DOHH2 (cell line): ENCODE results near the gene INTS7.

ENCODE experiments used
- H3F3A ChIP-seq: fragments of 200-600 bp; sonication (generic), shearing (Covaris generic); 2 replicates; pipeline ENCODE4 v1.6.0; 2016; ENCODE audit warnings: antibody characterized with exemption, mild to moderate bottlenecking; ENCODE audit not compliant: control insufficient read depth, insufficient read depth
- H3K27ac ChIP-seq: fragments of 200-600 bp; sonication (generic); 2 replicates; pipeline ENCODE4 v1.5.1; 2014; ENCODE audit warnings: low read depth, mild to moderate bottlenecking, low read length, moderate library complexity
- H3K27me3 ChIP-seq: fragments of 200-600 bp; sonication (generic); 2 replicates; pipeline ENCODE4 v1.6.1; 2014; ENCODE audit warnings: mild to moderate bottlenecking, low read length, mixed read lengths; ENCODE audit not compliant: control insufficient read depth
- H3K36me3 ChIP-seq: fragments of 200-600 bp; sonication (generic); 2 replicates; pipeline ENCODE4 v1.6.1; 2014; ENCODE audit warnings: mild to moderate bottlenecking, low read length, moderate library complexity, mixed read lengths; ENCODE audit not compliant: control insufficient read depth
- H3K4me1 ChIP-seq: fragments of 200-600 bp; sonication (generic); 2 replicates; pipeline ENCODE4 v1.6.1; 2014; ENCODE audit warnings: mild to moderate bottlenecking, low read length, mixed read lengths; ENCODE audit not compliant: control insufficient read depth
- H3K4me2 ChIP-seq: fragments of 200-600 bp; sonication (generic); 2 replicates; pipeline ENCODE4 v1.6.0; 2014; ENCODE audit warnings: mild to moderate bottlenecking, low read length, moderate library complexity
- H3K4me3 ChIP-seq: fragments of 200-600 bp; sonication (generic); 2 replicates; pipeline ENCODE4 v1.5.1; 2014; ENCODE audit warnings: mild to moderate bottlenecking, low read length, mixed read lengths
- H3K79me2 ChIP-seq: fragments of 200-600 bp; sonication (generic); 2 replicates; pipeline ENCODE4 v1.6.1; 2014; ENCODE audit warnings: mild to moderate bottlenecking, low read length, mixed read lengths; ENCODE audit not compliant: control insufficient read depth
- H3K9me2 ChIP-seq: fragments of 200-600 bp; sonication (generic); replicated peaks from 2 replicates; pipeline ENCODE4 v1.6.1; 2014; ENCODE audit warnings: mild to moderate bottlenecking, low read length, mixed read lengths; ENCODE audit not compliant: control insufficient read depth
- H3K9me3 ChIP-seq: fragments of 200-600 bp; sonication (generic); 2 replicates; pipeline ENCODE4 v1.6.1; 2014; ENCODE audit warnings: antibody characterized with exemption, low read length, mixed read lengths; ENCODE audit not compliant: control insufficient read depth, insufficient read depth
- H4K20me1 ChIP-seq: fragments of 200-600 bp; sonication (generic); 2 replicates; pipeline ENCODE4 v1.6.0; 2014; ENCODE audit warnings: low read depth, mild to moderate bottlenecking, antibody characterized with exemption, low read length, moderate library complexity; ENCODE audit not compliant: control insufficient read depth, insufficient read depth
- CTCF ChIP-seq: fragments of 200-600 bp; sonication (generic); IDR thresholded peaks from one replicate; pipeline ENCODE4 v1.5.1; 2014; ENCODE audit warnings: antibody characterized with exemption, mild to moderate bottlenecking, low read depth, low read length; ENCODE audit not compliant: poor library complexity, severe bottlenecking
- EZH2phosphoT487 ChIP-seq: fragments of 200-600 bp; sonication (generic); IDR thresholded peaks from 2 replicates; pipeline ENCODE4 v1.6.1; 2017; ENCODE audit warnings: borderline replicate concordance, mild to moderate bottlenecking, antibody characterized with exemption, low read length, moderate library complexity, mixed read lengths

INTS7 gene

DNA sequence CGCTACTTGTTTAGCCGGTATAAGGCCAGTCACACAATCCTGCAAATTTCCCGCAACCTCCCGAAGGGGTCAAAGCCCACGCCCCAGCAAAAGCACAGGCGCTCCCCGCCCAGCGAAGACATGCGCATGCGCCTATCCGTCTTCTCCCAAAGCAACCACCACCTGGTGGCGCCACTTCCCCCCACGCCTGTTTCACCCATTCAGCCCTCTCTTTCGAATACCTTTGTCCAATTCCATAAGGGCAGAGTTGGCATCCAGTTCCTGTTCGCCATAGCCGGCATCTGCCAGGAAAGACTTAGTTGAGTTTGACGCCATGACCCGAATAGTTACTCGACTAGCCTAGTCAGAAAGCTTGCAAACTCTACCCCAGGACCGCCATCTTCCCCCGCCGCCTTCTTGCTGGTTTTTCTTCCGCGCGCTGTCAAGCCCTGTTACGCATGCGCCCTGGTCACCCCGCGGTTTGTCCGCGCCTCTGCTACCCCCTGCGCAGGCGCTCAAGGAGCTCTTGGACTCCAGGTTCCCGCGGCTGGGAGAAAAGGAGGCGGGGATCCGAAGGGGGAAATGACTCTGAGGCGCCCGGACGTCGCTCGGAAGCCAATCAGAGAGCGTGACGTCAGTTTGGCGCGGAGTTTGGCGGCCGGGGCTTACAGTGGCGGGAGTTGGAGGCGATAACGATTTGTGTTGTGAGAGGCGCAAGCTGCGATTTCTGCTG lies at the start of gene INTS7, which contains the start of gene DTL:
INTS7 (minus strand) TSS at position 435 of the 712 bp plus-strand sequence; CDS start at position 315, 120 bp downstream.
DTL (plus strand) TSS at position 626 of the 712 bp plus-strand sequence. CDS start 143 bp downstream, outside the sequence.
- no peaks in the 10 kb centered on the region for H3K27me3 ChIP-seq
- peak within 1 kb of the TSS; percentile 79 for H3K27ac ChIP-seq
- no peaks in the 10 kb centered on the region for H3K9me3 ChIP-seq
- H3K9me2 ChIP-seq = no peaks in the 10 kb centered on the region
- H3K4me2 ChIP-seq = peak within 1 kb of the TSS; percentile 87
- no peaks in the 10 kb centered on the region for H3F3A ChIP-seq
- H3K79me2 ChIP-seq = peaks cover 93% of the 10 kb centered on the region
- TF ChIP-seq CTCF (peak; percentile 89), EZH2phosphoT487 (no peak)
- H3K4me1 ChIP-seq = peaks cover 58% of the 10 kb centered on the region
- H3K36me3 ChIP-seq = peaks cover 68% of the 10 kb centered on the region
- H3K4me3 ChIP-seq = peak within 1 kb of the TSS; percentile 84
- peaks cover 40% of the 10 kb centered on the region for H4K20me1 ChIP-seq

DNA sequence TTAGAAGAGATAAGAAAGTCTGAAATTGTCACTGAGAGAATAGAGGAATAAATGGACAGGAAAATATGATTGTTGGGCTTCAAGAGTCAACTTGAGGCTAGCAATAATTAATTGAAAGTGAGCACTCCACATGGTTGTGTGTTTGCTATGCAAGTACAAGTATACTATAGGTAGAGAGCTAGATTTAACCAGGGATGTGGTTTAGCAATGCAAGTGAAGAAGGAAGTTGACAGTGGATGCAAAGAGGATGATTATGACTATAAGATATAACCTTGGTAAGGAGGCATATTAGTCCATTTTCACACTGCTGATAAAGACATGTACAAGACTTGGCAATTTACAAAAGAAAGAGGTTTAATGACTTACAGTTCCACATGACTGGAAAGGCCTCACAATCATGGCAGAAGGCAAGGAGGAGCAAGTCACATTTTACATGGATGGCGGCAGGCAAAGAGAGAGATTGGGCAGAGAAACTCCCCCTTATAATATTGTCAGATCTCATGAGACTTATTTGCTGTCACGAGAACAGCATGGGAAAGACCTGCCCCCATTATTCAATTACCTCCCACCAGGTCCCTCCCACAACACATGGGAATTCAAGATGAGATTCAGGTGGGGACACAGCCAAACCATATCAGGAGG lies 47.5 kb upstream of the INTS7 start:
- Histone ChIP-seq H3K4me3 (no peak overlapping the region), H3K27ac (no peak overlapping the region), H3K9me3 (no peaks in the 10 kb centered on the region), H4K20me1 (no peaks in the 10 kb centered on the region), H3K36me3 (peaks cover 93% of the 10 kb centered on the region), H3K79me2 (0 out of 2 replicates have a peak, but pooled peaks cover 2% of the 10 kb centered on the region), H3K4me2 (no peak overlapping the region), H3K4me1 (no peaks in the 10 kb centered on the region), H3F3A (no peaks in the 10 kb centered on the region), H3K9me2 (no peaks in the 10 kb centered on the region), H3K27me3 (no peaks in the 10 kb centered on the region)
- TF ChIP-seq CTCF (no peak), EZH2phosphoT487 (no peak)

DNA sequence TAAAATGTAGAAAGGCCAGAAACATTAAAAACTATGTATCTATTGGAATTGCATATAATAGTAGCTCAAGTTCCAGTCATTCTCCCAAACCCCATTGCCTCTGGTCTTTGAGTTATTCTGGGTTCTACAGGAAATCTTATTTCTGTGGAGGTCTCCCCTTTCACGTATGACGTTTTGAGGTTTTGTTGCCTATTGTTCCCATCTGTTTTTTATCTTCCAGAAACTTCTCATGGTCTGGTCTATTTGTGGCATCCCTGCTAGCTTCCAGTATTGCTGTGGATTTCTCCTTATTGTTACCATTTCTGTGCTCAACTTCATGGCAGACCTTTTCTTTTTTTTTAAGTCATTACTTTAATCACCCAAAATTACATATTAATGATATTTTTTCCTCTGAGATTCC lies 43.5 kb upstream of the INTS7 start:
- Histone ChIP-seq H3K79me2 (no peaks in the 10 kb centered on the region), H3K4me2 (no peak overlapping the region), H3K36me3 (peaks cover 95% of the 10 kb centered on the region), H3K9me3 (no peaks in the 10 kb centered on the region), H4K20me1 (no peaks in the 10 kb centered on the region), H3F3A (no peaks in the 10 kb centered on the region), H3K27ac (no peak overlapping the region), H3K4me3 (no peak overlapping the region), H3K4me1 (no peaks in the 10 kb centered on the region), H3K9me2 (no peaks in the 10 kb centered on the region), H3K27me3 (no peaks in the 10 kb centered on the region)
- no peak for TF ChIP-seq CTCF
- no peak for TF ChIP-seq EZH2phosphoT487
